Esophagus muscularis mucosa (tissue), 4 donors: ENCODE data around the gene ZNF619.

Source experiments
- EP300 ChIP-seq: sonication (generic); formaldehyde crosslinking; IDR thresholded peaks from one replicate; pipeline ENCODE4 v1.6.1; 2017; ENCODE audit warnings: antibody characterized with exemption
- POLR2A ChIP-seq: fragments of 450-650 bp; IDR thresholded peaks from one replicate; pipeline ENCODE4 v1.6.1; 2017; ENCODE audit warnings: antibody characterized with exemption, moderate library complexity, mild to moderate bottlenecking, low read depth
- POLR2AphosphoS5 ChIP-seq, 2 donors: sonication (generic); formaldehyde crosslinking; IDR thresholded peaks; one replicate each; pipeline ENCODE4 v1.6.1; 2017; ENCODE audit warnings: antibody characterized with exemption in 2 of 2
- TF ChIP-seq, protein P1 (sequence below), 3 experiments: fragments of 200-600 bp in 2 of 3; fragments of 450-650 bp in 1 of 3; sonication (generic) in 2 of 3; IDR thresholded peaks; one replicate each; pipeline ENCODE4 v1.5.1; 2017 to 2019; ENCODE audit warnings: antibody characterized with exemption in 3 of 3, mild to moderate bottlenecking in 2 of 3, moderate library complexity in 1 of 3

DNA sequence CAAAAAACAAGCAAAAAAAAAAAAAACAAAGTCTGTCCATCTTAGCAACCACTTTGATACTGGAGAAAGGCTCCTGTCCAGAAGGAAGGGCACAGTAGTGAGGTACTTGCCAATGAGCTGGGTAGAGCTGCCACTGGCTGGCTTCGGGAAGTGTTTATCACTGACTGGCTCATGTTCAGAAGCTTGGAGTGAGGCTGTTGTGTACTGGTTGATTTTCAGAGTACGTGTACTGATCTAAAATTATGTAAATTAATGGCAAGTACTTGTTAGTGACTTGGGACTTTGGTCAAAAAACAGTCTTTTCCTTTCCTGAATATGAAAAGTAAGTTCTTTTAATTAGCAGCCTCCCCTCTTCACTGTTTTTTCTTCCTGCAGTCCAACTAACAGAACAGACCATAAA is 46.9 kb downstream of the ZNF619 start:
- TF ChIP-seq, protein P1, sequence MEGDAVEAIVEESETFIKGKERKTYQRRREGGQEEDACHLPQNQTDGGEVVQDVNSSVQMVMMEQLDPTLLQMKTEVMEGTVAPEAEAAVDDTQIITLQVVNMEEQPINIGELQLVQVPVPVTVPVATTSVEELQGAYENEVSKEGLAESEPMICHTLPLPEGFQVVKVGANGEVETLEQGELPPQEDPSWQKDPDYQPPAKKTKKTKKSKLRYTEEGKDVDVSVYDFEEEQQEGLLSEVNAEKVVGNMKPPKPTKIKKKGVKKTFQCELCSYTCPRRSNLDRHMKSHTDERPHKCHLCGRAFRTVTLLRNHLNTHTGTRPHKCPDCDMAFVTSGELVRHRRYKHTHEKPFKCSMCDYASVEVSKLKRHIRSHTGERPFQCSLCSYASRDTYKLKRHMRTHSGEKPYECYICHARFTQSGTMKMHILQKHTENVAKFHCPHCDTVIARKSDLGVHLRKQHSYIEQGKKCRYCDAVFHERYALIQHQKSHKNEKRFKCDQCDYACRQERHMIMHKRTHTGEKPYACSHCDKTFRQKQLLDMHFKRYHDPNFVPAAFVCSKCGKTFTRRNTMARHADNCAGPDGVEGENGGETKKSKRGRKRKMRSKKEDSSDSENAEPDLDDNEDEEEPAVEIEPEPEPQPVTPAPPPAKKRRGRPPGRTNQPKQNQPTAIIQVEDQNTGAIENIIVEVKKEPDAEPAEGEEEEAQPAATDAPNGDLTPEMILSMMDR (IDR thresholded peaks at IDR 0.05): no peak
- TF ChIP-seq POLR2A (no peak), EP300 (no peak), POLR2AphosphoS5 (IDR thresholded peaks at IDR 0.05) (no peak)
